GM12872 (cell line): ENCODE results near the gene TTC16.

Experiments used
- CTCF ChIP-seq: IDR thresholded peaks from 3 replicates; pipeline ENCODE4 v1.5.1; 2011; ENCODE audit warnings: low read depth, mild to moderate bottlenecking, low read length, moderate library complexity; ENCODE audit not compliant: insufficient read depth

TTC16 gene

GRCh38 chr9:127730799-127731410 lies 15.0 kb downstream of the TTC16 start:
- TF ChIP-seq CTCF: no peak

GRCh38 chr9:127731938-127732337 lies 16.1 kb downstream of the TTC16 start:
- no peak for TF ChIP-seq CTCF

- TF ChIP-seq CTCF: no peak
Observed at GRCh38 chr9:127732444-127732843, 16.6 kb downstream of the TTC16 start.

- no peak for TF ChIP-seq CTCF
Observed at GRCh38 chr9:127733614-127734013, 17.7 kb downstream of the TTC16 start.

GRCh38 chr9:127734247-127734746 lies 18.4 kb downstream of the TTC16 start:
- TF ChIP-seq CTCF: no peak

GRCh38 chr9:127734747-127735529 lies 19.1 kb downstream of the TTC16 start, which contains the start of gene TOR2A:
Gene TOR2A (minus strand): TSS chr9:127735294. CDS start chr9:127735270, 24 bp downstream.
- peak; percentile 98 for TF ChIP-seq CTCF

GRCh38 chr9:127735530-127736185 lies 19.8 kb downstream of the TTC16 start:
- TF ChIP-seq CTCF: no peak
